Loucy (cell line): ENCODE results near the gene CCBE1.

Experiments
- H2AFZ ChIP-seq: fragments of 200-600 bp; sonication (generic); 2 replicates; pipeline ENCODE4 v1.6.0; 2016; ENCODE audit warnings: antibody characterized with exemption, mild to moderate bottlenecking, low read length, moderate library complexity
- H3F3A ChIP-seq: fragments of 200-600 bp; 2 replicates; pipeline ENCODE4 v1.6.0; 2016; ENCODE audit warnings: antibody characterized with exemption, low read depth, mild to moderate bottlenecking
- H3K27me3 ChIP-seq: fragments of 200-600 bp; sonication (generic); 2 replicates; pipeline ENCODE4 v1.6.1; 2014; ENCODE audit warnings: low read length, mild to moderate bottlenecking; ENCODE audit not compliant: insufficient read depth, poor library complexity, severe bottlenecking
- H3K36me3 ChIP-seq: fragments of 200-600 bp; sonication (generic); 2 replicates; pipeline ENCODE4 v1.6.1; 2016; ENCODE audit warnings: low read length; ENCODE audit not compliant: insufficient read depth
- H3K4me1 ChIP-seq: fragments of 200-600 bp; sonication (generic); 2 replicates; pipeline ENCODE4 v1.5.1; 2014; ENCODE audit warnings: low read length, mild to moderate bottlenecking; ENCODE audit not compliant: insufficient read depth, poor library complexity, severe bottlenecking
- H3K4me2 ChIP-seq: fragments of 200-600 bp; sonication (generic); 2 replicates; pipeline ENCODE4 v1.6.0; 2014; ENCODE audit warnings: antibody characterized with exemption, low read length, low read depth, mild to moderate bottlenecking; ENCODE audit not compliant: poor library complexity, severe bottlenecking
- H3K4me3 ChIP-seq: fragments of 200-600 bp; sonication (generic); 2 replicates; pipeline ENCODE4 v1.5.1; 2014; ENCODE audit warnings: low read length, mild to moderate bottlenecking, mixed read lengths; ENCODE audit not compliant: poor library complexity, severe bottlenecking
- H3K79me2 ChIP-seq: fragments of 200-600 bp; sonication (generic); 2 replicates; pipeline ENCODE4 v1.6.1; 2014; ENCODE audit warnings: low read length; ENCODE audit not compliant: insufficient read depth
- H3K9ac ChIP-seq: fragments of 200-600 bp; sonication (generic); 2 replicates; pipeline ENCODE4 v1.6.0; 2014; ENCODE audit warnings: mild to moderate bottlenecking, low read depth, low read length, moderate library complexity; ENCODE audit not compliant: poor library complexity, severe bottlenecking
- H3K9me2 ChIP-seq: fragments of 200-600 bp; sonication (generic); replicated peaks from 2 replicates; pipeline ENCODE4 v1.6.1; 2016; ENCODE audit warnings: low read depth, low read length, mixed read lengths
- H3K9me3 ChIP-seq: fragments of 200-600 bp; sonication (generic); 2 replicates; pipeline ENCODE4 v1.6.1; 2014; ENCODE audit warnings: mild to moderate bottlenecking, antibody characterized with exemption, low read length, low read depth; ENCODE audit not compliant: insufficient read depth
- H4K20me1 ChIP-seq: fragments of 200-600 bp; sonication (generic); 2 replicates; pipeline ENCODE4 v1.6.0; 2014; ENCODE audit warnings: antibody characterized with exemption, low read length, mild to moderate bottlenecking; ENCODE audit not compliant: insufficient read depth, poor library complexity, severe bottlenecking
- EZH2phosphoT487 ChIP-seq: fragments of 200-600 bp; IDR thresholded peaks from 2 replicates; pipeline ENCODE4 v1.6.1; 2018; ENCODE audit warnings: antibody characterized with exemption, mild to moderate bottlenecking, moderate library complexity, borderline replicate concordance
- TF ChIP-seq, protein P1 (sequence below): fragments of 200-600 bp; sonication (generic); conservative IDR thresholded peaks from 2 replicates; pipeline ENCODE4 v1.5.1; 2014; ENCODE audit warnings: mild to moderate bottlenecking, antibody characterized with exemption, low read length

The CCBE1 gene

DNA sequence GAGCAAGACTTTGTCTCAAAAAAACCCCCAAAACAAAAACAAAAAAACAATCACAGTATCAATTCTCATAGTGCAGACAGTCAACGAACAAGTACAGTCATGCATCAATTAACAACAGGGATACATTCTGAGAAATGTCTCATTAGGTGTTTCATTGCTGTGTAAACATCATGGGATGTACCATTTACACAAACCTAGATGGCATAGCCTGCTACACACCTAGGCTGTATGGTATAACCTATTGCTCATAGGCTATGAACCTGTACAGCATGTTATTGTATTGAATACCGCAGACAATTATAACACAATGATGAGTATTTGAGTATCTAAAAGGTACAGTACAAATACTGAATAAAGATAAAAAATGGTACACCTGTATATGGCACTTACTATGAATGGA lies 270.4 kb downstream of the CCBE1 start:
- Histone ChIP-seq H3K4me3 (no peak overlapping the region), H3K4me2 (no peak overlapping the region), H3K9me2 (no peaks in the 10 kb centered on the region), H2AFZ (no peak overlapping the region), H3K79me2 (no peaks in the 10 kb centered on the region), H3K9ac (no peak overlapping the region), H3K9me3 (no peaks in the 10 kb centered on the region), H3K27me3 (no peaks in the 10 kb centered on the region), H3K4me1 (no peaks in the 10 kb centered on the region), H3F3A (no peaks in the 10 kb centered on the region), H3K36me3 (no peaks in the 10 kb centered on the region), H4K20me1 (no peaks in the 10 kb centered on the region)
- TF ChIP-seq, protein P1, sequence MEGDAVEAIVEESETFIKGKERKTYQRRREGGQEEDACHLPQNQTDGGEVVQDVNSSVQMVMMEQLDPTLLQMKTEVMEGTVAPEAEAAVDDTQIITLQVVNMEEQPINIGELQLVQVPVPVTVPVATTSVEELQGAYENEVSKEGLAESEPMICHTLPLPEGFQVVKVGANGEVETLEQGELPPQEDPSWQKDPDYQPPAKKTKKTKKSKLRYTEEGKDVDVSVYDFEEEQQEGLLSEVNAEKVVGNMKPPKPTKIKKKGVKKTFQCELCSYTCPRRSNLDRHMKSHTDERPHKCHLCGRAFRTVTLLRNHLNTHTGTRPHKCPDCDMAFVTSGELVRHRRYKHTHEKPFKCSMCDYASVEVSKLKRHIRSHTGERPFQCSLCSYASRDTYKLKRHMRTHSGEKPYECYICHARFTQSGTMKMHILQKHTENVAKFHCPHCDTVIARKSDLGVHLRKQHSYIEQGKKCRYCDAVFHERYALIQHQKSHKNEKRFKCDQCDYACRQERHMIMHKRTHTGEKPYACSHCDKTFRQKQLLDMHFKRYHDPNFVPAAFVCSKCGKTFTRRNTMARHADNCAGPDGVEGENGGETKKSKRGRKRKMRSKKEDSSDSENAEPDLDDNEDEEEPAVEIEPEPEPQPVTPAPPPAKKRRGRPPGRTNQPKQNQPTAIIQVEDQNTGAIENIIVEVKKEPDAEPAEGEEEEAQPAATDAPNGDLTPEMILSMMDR = no peak
- no peak for TF ChIP-seq EZH2phosphoT487

DNA sequence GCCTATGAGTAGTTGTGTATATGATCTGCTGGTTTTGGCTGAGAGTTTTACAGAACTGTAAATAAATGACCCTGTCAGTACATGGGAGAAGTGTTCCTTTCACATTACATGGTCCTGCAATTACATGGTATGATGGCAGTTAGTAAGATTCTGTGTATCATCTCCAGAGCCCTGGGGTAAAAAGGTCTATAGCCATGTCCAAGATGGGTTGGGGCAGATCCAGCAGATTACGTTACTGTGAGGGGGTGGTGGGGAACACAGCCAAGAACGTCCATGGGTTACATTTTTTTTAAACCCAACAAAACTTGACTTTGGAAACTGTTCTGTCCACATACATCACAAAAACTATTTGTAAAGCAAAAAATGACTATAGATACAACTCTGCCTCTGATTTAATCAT lies 274.0 kb downstream of the CCBE1 start:
- Histone ChIP-seq H3F3A (no peaks in the 10 kb centered on the region), H3K4me2 (no peak overlapping the region), H3K4me1 (no peaks in the 10 kb centered on the region), H3K9ac (no peak overlapping the region), H3K4me3 (no peak overlapping the region), H3K9me3 (no peaks in the 10 kb centered on the region), H3K79me2 (no peaks in the 10 kb centered on the region), H4K20me1 (no peaks in the 10 kb centered on the region), H3K27me3 (peaks cover 5% of the 10 kb centered on the region), H3K36me3 (no peaks in the 10 kb centered on the region), H3K9me2 (no peaks in the 10 kb centered on the region), H2AFZ (no peak overlapping the region)
- TF ChIP-seq, protein P1 = no peak
- TF ChIP-seq EZH2phosphoT487 = no peak

DNA sequence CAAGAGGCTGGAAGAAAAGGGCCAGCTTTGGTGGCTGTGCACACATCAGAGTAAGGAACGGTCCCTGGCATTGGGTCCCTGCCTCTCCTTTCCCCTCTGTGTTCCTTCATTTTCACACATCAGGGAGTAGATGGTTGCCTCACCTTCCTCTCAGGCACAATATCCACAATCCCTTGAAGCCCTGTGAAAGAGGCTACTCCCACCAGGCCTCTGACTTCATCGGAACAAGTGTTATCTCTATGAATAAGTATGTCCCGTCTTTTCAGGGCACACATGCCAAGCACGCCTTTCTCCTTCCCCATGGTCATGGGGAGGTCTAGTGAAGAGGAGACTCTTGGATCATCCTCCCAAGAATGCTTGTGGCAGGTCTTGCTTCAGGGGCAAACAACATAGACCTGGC lies 277.0 kb downstream of the CCBE1 start:
- H4K20me1 ChIP-seq = no peaks in the 10 kb centered on the region
- no peaks in the 10 kb centered on the region for H3K36me3 ChIP-seq
- H3K9me3 ChIP-seq = no peaks in the 10 kb centered on the region
- TF ChIP-seq, protein P1 = no peak
- no peak for TF ChIP-seq EZH2phosphoT487
- no peak overlapping the region for H3K9ac ChIP-seq
- no peak overlapping the region for H2AFZ ChIP-seq
- peaks cover 5% of the 10 kb centered on the region for H3K27me3 ChIP-seq
- no peaks in the 10 kb centered on the region for H3F3A ChIP-seq
- H3K79me2 ChIP-seq = no peaks in the 10 kb centered on the region
- H3K4me1 ChIP-seq = no peaks in the 10 kb centered on the region
- no peak overlapping the region for H3K4me3 ChIP-seq
- H3K4me2 ChIP-seq = no peak overlapping the region
- no peaks in the 10 kb centered on the region for H3K9me2 ChIP-seq
